ENCODE results near the gene MAPKAP1.
A peak's percentile ranks its signal among the peaks of the same experiment; 100 is the strongest.

MAPKAP1 gene

DNA sequence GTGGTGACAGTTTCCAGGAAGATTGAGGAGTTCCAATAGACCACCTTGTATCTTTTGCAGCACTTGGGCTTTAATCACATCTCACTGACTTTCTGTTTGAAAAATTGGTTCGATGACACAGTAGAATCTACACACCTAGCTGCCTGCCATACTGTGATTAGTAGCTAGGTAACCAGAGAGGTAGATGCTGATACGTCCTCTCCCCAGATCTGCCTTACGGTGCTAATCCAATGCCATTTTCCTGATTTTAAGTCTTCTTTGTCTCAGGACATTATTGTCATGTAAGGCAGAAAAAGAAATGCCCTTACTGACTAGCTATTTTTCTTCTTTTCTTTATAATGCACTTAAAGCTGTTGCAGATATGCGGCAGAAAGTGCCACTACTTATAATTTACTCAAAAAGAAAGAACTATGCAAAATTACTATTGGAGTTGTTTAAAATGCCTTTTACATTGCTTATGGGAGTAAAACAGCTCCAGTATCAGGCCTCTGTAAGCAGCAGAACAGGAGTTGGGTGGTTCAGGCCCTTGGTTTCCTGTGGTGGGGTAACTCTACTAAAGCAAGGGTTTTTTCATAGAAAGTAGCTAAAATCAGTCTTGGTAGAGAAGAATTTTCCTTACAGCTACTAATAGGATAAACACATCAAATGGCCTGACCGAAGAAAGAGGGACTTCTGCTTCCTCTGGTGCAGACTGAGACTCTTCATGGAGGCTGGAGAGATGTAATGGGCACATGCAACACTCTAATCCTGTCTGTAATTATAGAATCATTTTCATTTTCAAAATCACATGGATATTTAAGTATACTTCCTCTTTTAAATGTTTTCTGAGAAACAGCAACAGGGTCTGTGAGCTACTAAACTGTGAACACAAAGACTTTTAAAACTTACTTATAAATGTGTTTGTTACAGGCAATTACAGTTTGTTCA is 177.2 kb downstream of the MAPKAP1 start:
- 0 out of 2 replicates have a peak overlapping the region, but pooled peaks have one; percentile 3 for H3K4me3 ChIP-seq (ENCODE audit: low read depth, low read length)
- peak; percentile 59 for DNase-seq (ENCODE audit: low read depth)
- TF ChIP-seq, protein P1, sequence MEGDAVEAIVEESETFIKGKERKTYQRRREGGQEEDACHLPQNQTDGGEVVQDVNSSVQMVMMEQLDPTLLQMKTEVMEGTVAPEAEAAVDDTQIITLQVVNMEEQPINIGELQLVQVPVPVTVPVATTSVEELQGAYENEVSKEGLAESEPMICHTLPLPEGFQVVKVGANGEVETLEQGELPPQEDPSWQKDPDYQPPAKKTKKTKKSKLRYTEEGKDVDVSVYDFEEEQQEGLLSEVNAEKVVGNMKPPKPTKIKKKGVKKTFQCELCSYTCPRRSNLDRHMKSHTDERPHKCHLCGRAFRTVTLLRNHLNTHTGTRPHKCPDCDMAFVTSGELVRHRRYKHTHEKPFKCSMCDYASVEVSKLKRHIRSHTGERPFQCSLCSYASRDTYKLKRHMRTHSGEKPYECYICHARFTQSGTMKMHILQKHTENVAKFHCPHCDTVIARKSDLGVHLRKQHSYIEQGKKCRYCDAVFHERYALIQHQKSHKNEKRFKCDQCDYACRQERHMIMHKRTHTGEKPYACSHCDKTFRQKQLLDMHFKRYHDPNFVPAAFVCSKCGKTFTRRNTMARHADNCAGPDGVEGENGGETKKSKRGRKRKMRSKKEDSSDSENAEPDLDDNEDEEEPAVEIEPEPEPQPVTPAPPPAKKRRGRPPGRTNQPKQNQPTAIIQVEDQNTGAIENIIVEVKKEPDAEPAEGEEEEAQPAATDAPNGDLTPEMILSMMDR (IDR thresholded peaks at IDR 0.05; ENCODE audit: insufficient read depth, low read depth, low read length, missing control alignments): no peak

DNA sequence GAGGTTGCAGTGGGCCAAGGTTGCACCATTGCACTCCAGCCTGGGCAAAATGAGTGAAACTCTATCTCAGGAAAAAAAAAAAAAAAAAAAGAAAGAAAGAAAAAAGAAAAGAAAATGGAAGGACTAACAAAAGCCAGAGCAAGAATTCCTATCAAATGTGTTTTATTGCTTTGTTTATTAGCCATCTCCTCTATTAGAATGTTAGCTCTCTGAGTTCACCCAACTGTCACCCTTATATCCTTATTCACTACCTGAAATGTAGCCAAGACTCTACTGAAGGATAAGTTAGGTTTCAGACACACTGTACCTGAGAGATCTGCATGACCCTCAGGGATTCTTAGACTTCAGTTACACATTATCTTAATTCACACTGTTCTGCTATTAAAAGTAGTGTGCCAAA is 177.9 kb downstream of the MAPKAP1 start:
- no peak for DNase-seq (ENCODE audit: low read depth)
- no peak overlapping the region for H3K4me3 ChIP-seq (ENCODE audit: low read depth, low read length)
- TF ChIP-seq, protein P1 (IDR thresholded peaks at IDR 0.05; ENCODE audit: insufficient read depth, low read depth, low read length, missing control alignments): no peak

DNA sequence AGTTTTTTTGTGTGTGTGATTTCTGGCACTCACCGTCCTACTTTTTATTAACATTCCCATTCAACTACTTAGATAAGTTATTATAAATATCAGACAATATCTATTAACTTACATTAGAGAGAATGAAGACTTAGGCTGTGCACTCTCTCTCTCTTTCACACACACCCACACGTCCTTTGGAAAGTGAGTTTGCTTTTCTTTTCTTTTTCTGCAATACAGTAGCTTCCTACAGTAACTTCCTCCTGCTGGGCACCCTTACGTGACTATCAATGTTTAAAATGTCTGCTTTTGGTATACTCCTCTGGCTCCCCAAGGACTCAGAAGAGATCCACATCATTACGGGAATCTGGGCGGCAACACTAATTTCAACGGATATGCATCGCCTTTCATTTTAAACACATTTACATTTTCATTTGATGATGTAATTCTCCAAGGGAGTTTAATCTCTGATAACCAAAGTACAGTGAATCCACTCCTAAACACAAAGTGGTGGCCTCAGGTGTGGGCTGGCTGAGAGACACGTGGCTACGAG is 179.5 kb downstream of the MAPKAP1 start:
- no peak overlapping the region for H3K4me3 ChIP-seq (ENCODE audit: low read depth, low read length)
- DNase-seq (ENCODE audit: low read depth): no peak
- TF ChIP-seq, protein P1 (IDR thresholded peaks at IDR 0.05; ENCODE audit: insufficient read depth, low read depth, low read length, missing control alignments): no peak

DNA sequence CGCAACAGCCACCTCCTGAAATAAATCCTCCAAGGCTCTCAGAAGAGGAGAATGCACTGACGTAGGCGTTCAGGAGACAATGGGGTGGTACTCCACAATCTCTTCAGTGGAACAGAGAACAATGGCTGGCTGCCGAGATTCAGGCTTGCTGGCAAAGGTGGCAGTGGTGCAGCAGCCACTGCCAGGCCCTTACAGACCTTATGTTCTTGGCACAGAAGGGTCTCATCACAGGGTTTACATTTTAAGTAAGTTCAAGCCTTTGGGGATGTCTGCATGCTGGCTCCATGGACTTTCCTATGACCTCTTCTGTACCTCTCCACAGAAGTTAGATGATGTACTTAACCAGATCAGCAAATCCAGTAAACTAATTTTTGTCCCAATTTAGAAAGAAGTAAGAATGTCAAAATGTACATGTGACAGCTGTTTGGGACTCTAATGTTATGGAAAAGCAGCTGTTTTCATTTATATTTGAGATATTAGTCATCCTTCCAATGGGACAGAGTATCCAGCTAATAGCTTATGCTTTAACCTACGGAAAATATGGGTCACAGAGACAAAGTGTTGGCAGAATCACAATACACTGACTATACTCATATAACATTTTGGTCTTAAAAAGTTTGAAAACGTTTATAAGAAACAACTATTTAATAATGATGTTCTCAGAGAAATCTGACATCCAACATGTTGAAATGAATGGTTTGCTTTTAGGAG is 180.9 kb downstream of the MAPKAP1 start:
- TF ChIP-seq, protein P1 (IDR thresholded peaks at IDR 0.05; ENCODE audit: insufficient read depth, low read depth, low read length, missing control alignments): no peak
- H3K4me3 ChIP-seq (ENCODE audit: low read depth, low read length): no peak overlapping the region
- DNase-seq (ENCODE audit: low read depth): no peak

DNA sequence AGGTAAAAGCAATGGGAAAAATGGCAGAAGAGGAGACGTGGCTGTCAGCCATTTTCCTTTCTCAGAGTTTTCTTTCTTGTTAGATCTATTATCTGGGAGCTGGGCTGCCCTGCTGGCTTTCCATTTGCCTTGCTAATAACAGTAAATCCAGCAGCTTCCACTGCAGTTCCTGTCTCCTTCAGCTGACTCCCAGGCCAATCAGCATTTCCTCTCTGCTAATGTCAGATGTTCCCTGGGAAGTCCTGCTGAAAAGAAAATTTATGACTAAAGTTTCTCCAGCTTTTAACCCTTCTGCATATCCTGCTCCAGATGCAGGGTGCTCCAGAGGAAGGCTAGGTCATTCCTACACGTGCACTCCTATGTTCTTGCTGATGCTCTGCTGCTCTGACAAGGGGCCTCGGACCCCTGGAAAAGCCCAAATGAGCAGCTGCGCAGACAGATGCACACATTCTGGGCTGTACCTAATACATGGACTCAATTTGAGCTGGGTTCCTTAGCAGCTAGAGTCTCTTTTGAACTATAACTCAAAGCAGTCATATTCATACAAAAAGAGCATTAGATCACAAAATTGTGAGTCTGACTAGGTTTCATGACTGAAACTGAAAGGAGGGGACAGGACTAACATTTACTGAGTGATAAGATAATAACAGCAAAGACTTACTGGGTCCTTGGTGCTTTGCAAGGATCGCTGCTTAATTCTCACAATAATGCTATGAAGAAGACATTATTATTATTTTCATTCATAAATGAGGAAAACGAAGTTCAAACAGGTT is 182.2 kb downstream of the MAPKAP1 start:
- no peak for DNase-seq (ENCODE audit: low read depth)
- TF ChIP-seq, protein P1 (IDR thresholded peaks at IDR 0.05; ENCODE audit: insufficient read depth, low read depth, low read length, missing control alignments): no peak

DNA sequence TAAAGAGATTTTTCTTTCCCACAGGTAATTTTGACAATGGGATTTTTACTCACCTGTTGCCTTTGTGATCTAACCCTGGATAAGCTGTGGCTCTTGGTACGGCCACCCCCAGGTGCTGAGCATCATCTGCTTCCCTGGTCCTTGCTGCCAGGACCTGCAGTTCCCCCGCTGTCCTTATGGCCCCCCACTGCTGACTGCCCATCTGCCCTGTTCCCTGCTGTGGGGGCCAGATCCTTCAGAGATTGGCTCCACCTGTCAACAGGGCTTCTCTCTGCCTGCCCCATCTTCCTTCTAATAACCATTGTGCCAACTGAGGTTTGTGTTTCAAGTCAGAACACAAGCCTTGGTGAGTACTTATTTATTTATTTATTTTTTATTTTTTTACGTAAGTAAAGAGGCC is 183.3 kb downstream of the MAPKAP1 start:
- no peak for DNase-seq (ENCODE audit: low read depth)
- no peak overlapping the region for H3K4me3 ChIP-seq (ENCODE audit: low read depth, low read length)
- TF ChIP-seq, protein P1 (IDR thresholded peaks at IDR 0.05; ENCODE audit: insufficient read depth, low read depth, low read length, missing control alignments): no peak

More for the DNA sequence above, 182.2 kb downstream of the MAPKAP1 start:
- H3K4me3 ChIP-seq (ENCODE audit: low read depth, low read length): no peak overlapping the region
